ENCODE measurements around the gene TBC1D16. TPM values are rescaled to one million over a fixed set of nuclear protein-coding genes. Genes with fewer than 3 reads are reported as not detected.

The TBC1D16 gene
- total and polyA plus RNA-seq, 2 donors (not counting 1 experiment from before 2014, with no cell fraction given), result 8.3 to 30.4 TPM

DNA sequence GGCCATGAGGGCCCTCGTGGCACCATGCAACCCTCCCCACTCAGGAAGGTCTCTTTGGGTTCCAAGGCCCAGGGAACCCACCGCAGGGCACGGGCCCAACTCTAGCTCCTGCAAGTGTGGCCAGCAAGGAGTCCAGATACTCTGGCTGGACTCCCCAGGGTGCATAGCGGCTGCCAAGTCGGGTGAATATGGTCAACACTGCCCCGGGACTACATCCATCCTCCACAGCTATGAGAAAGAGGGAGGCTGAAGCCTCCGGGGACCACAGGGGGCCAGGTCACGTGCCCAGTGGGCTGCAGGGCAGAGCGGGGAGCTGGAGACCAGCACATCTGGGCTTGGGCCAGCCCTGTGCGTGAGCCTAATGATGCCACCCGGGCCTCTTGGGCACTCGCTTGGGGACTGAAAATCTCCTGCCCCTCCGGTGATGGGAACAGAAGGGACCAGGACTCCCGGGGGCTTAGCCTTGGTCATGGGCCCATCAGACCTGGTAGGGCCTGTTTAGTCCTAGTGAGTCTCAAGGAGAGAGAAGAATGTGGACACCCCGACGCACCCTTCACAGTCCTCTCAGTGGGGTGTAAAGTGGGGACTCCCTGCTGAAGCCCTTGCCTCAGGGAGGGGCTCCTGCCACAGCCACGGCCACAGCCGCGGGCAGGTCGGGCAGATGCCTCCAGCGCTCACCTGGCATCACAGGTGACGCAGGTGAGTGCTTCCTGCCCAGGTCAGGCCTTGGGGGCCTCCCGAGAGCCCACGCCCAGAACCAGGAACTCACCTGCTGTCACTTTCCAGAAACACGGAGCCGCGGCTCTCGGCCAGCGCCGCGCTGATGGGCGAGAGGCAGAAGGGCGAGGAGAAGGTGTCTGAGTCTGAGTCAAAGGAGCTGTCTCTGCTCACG is 26.0 kb downstream of the TBC1D16 start:
- Histone ChIP-seq H3K9me3 (ENCODE audit: control insufficient read depth, insufficient read depth, low read depth, low read length) (no peaks in the 10 kb centered on the region), H3K36me3 (ENCODE audit: control insufficient read depth, insufficient read depth, low read length) (peaks cover 3% of the 10 kb centered on the region), H3K9ac (ENCODE audit: insufficient read depth, low read length) (no peak overlapping the region), H3K79me2 (ENCODE audit: control insufficient read depth, insufficient read depth, low read length) (no peaks in the 10 kb centered on the region), H3K4me1 (ENCODE audit: control insufficient read depth, extremely low read depth, insufficient read depth, low read length) (no peaks in the 10 kb centered on the region), H4K20me1 (ENCODE audit: control insufficient read depth, extremely low read depth, insufficient read depth, low read length) (no peaks in the 10 kb centered on the region), H3K27me3 (ENCODE audit: control insufficient read depth, insufficient read depth, low read length) (no peaks in the 10 kb centered on the region), H3K4me3 (replicated peaks in 1 of 4; ENCODE audit: control extremely low read depth in 1 of 4, insufficient read depth in 1 of 4, low read depth in 3 of 4, low read length in 4 of 4) (no peak overlapping the region), H3K4me2 (ENCODE audit: extremely low read depth, insufficient read depth, low read length) (no peak overlapping the region), H3K27ac (ENCODE audit: insufficient read depth, low read length) (no peak overlapping the region), H2AFZ (ENCODE audit: low read length) (no peak overlapping the region)
- no peak for DNase-seq (ENCODE audit: low read depth in 2 of 2)
- TF ChIP-seq, protein P1, sequence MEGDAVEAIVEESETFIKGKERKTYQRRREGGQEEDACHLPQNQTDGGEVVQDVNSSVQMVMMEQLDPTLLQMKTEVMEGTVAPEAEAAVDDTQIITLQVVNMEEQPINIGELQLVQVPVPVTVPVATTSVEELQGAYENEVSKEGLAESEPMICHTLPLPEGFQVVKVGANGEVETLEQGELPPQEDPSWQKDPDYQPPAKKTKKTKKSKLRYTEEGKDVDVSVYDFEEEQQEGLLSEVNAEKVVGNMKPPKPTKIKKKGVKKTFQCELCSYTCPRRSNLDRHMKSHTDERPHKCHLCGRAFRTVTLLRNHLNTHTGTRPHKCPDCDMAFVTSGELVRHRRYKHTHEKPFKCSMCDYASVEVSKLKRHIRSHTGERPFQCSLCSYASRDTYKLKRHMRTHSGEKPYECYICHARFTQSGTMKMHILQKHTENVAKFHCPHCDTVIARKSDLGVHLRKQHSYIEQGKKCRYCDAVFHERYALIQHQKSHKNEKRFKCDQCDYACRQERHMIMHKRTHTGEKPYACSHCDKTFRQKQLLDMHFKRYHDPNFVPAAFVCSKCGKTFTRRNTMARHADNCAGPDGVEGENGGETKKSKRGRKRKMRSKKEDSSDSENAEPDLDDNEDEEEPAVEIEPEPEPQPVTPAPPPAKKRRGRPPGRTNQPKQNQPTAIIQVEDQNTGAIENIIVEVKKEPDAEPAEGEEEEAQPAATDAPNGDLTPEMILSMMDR (conservative IDR thresholded peaks at IDR 0.05 in 1 of 2, IDR thresholded peaks at IDR 0.05 in 1 of 2; ENCODE audit: low read depth in 1 of 2, low read length in 2 of 2), result no peak
- TF ChIP-seq EZH2 (IDR thresholded peaks at IDR 0.05; ENCODE audit: low read length, missing control alignments), result no peak

DNA sequence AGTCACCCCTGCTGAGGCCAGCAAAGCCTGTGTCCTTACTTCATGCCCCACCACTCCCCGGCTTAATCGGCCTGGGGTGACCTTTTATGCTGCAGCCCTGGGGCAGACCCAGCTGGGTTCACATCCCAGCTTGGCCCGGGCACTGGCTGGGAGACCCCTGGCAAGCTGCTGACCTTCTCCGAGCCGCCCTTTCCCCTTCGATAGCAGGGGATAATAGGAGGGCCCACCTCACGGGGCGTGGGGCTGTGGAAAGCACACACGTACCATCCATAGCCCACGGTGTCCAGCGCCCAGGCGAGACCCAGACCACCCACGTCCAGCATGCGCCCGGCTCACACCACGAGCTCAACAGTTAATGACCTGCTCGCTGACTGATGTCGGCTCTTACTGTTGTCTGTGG is 26.8 kb downstream of the TBC1D16 start:
- no peak overlapping the region for H3K4me2 ChIP-seq (ENCODE audit: extremely low read depth, insufficient read depth, low read length)
- H3K9me3 ChIP-seq (ENCODE audit: control insufficient read depth, insufficient read depth, low read depth, low read length), result no peaks in the 10 kb centered on the region
- H2AFZ ChIP-seq (ENCODE audit: low read length), result no peak overlapping the region
- peaks cover 3% of the 10 kb centered on the region for H3K36me3 ChIP-seq (ENCODE audit: control insufficient read depth, insufficient read depth, low read length)
- TF ChIP-seq EZH2 (IDR thresholded peaks at IDR 0.05; ENCODE audit: low read length, missing control alignments), result no peak
- TF ChIP-seq, protein P1 (conservative IDR thresholded peaks at IDR 0.05 in 1 of 2, IDR thresholded peaks at IDR 0.05 in 1 of 2; ENCODE audit: low read depth in 1 of 2, low read length in 2 of 2), result no peak
- H3K9ac ChIP-seq (ENCODE audit: insufficient read depth, low read length), result no peak overlapping the region
- H3K4me3 ChIP-seq (replicated peaks in 1 of 4; ENCODE audit: control extremely low read depth in 1 of 4, insufficient read depth in 1 of 4, low read depth in 3 of 4, low read length in 4 of 4), result no peak overlapping the region
- no peaks in the 10 kb centered on the region for H3K4me1 ChIP-seq (ENCODE audit: control insufficient read depth, extremely low read depth, insufficient read depth, low read length)
- no peak overlapping the region for H3K27ac ChIP-seq (ENCODE audit: insufficient read depth, low read length)
- no peaks in the 10 kb centered on the region for H4K20me1 ChIP-seq (ENCODE audit: control insufficient read depth, extremely low read depth, insufficient read depth, low read length)
- no peak for DNase-seq (ENCODE audit: low read depth in 2 of 2)
- no peaks in the 10 kb centered on the region for H3K27me3 ChIP-seq (ENCODE audit: control insufficient read depth, insufficient read depth, low read length)
- no peaks in the 10 kb centered on the region for H3K79me2 ChIP-seq (ENCODE audit: control insufficient read depth, insufficient read depth, low read length)

DNA sequence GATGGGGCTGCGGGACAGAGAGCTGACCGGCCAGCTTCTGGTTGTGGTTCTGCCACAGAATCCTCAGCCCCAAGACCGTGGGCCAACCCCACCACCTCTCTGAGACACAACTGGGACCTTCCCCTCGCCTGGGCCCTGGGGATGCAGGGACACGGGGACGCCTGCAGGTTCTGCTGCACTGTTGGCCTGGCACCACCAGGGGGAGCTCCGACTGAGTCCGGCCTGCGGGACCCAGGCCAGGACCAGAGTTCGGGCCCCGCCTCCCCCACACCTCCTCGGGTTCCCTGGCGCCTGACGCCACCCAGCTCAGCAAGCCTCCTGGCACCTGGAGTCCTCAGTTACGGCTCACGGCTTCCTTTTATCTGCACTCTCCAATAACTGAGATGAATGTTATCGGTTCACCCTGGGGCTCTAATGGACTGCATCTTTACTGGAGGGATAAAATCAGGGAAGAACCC is 27.3 kb downstream of the TBC1D16 start:
- Histone ChIP-seq H3K27me3 (ENCODE audit: control insufficient read depth, insufficient read depth, low read length) (no peaks in the 10 kb centered on the region), H3K27ac (ENCODE audit: insufficient read depth, low read length) (no peak overlapping the region), H4K20me1 (ENCODE audit: control insufficient read depth, extremely low read depth, insufficient read depth, low read length) (no peaks in the 10 kb centered on the region), H3K9me3 (ENCODE audit: control insufficient read depth, insufficient read depth, low read depth, low read length) (no peaks in the 10 kb centered on the region), H3K4me1 (ENCODE audit: control insufficient read depth, extremely low read depth, insufficient read depth, low read length) (no peaks in the 10 kb centered on the region), H3K79me2 (ENCODE audit: control insufficient read depth, insufficient read depth, low read length) (no peaks in the 10 kb centered on the region), H3K9ac (ENCODE audit: insufficient read depth, low read length) (no peak overlapping the region), H3K4me2 (ENCODE audit: extremely low read depth, insufficient read depth, low read length) (no peak overlapping the region), H3K4me3 (replicated peaks in 1 of 4; ENCODE audit: control extremely low read depth in 1 of 4, insufficient read depth in 1 of 4, low read depth in 3 of 4, low read length in 4 of 4) (no peak overlapping the region), H3K36me3 (ENCODE audit: control insufficient read depth, insufficient read depth, low read length) (peaks cover 3% of the 10 kb centered on the region), H2AFZ (ENCODE audit: low read length) (no peak overlapping the region)
- TF ChIP-seq, protein P1 (conservative IDR thresholded peaks at IDR 0.05 in 1 of 2, IDR thresholded peaks at IDR 0.05 in 1 of 2; ENCODE audit: low read depth in 1 of 2, low read length in 2 of 2), result peak; percentile 88 to 90
- TF ChIP-seq EZH2 (IDR thresholded peaks at IDR 0.05; ENCODE audit: low read length, missing control alignments), result no peak
- peak; percentile 33 to 58 for DNase-seq (ENCODE audit: low read depth in 2 of 2)
